ENCODE data around the gene WDR70.
A peak's percentile ranks its signal among the peaks of the same experiment; 100 is the strongest.

Gene WDR70

DNA sequence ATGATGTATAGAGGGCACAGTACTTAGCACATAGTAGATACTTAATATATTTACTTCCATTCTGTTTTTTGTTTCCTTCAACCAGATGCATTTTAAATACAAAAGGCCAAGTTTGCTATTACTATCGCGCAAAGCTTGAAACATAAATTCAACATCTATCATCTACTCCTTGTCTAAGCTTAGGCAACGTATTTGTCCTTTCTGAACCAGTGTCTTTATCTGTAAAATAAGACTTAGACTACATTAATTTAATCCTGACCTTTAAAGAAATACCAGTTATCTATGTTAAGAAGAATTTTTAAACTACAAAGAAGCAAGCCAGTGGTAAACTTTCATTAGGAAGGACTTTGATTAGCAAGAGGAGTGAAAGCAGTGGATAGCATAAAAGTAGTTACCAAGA, 173.0 kb downstream of the WDR70 start:
- in situ Hi-C loops (cut with HindIII; ENCODE audit: low pct_unique_long_range_greater_than_20kb, low sequenced_read_pairs): no loop called here
- DNase-seq (ENCODE audit: low read depth in 1 of 2, low spot score in 1 of 2): no peak
- no peak for TF ChIP-seq JUND (IDR thresholded peaks at IDR 0.05; ENCODE audit: low read depth)

DNA sequence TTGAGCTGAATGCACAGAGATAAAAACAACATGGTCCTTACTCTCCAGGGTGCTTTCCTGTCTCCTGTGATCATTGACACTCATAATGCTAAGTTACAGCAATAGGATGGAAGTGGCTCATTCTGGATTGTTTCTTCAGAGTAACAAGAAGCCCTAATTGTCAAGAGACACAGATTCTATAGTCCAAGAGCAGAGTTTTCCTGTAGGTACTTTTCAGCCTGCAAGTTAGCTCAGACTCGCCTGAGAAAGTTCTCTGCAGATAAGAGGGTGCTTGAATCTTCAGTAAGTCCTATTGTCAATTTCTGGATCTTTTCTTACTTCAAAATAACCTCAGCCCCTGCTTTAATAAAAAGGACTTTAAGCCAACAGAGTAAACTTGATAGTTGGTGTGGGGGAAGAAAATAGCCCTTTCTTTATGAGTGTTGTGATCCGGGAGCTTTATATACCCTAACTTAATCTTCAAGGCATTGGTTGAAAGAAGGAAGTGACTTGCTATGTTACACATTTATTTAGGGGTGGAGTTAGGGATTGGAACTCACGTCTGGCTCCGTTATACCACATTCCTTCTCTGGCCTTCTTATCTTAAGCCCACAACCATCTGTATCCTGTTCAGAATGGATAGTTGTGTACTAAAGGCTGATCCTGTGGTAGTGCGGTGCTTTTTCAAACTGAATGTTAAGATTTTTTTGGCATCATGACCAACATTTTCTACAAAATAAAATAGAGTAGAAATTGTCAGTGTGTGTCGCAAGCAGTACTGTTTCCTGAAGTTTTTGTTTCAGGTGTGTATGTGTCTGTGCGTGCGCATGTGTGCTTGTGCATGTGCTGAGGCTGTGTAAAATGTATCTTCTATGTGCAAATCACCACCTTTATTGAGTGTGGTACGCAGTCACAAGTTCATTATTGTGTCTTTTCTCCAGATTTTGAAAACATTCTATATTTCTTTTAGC, 173.9 kb downstream of the WDR70 start:
- in situ Hi-C loops (cut with HindIII; ENCODE audit: low pct_unique_long_range_greater_than_20kb, low sequenced_read_pairs): no loop called here
- DNase-seq (ENCODE audit: low read depth in 1 of 2, low spot score in 1 of 2): peak in 1 of 2 experiments; percentile 18
- no peak for TF ChIP-seq JUND (IDR thresholded peaks at IDR 0.05; ENCODE audit: low read depth)

DNA sequence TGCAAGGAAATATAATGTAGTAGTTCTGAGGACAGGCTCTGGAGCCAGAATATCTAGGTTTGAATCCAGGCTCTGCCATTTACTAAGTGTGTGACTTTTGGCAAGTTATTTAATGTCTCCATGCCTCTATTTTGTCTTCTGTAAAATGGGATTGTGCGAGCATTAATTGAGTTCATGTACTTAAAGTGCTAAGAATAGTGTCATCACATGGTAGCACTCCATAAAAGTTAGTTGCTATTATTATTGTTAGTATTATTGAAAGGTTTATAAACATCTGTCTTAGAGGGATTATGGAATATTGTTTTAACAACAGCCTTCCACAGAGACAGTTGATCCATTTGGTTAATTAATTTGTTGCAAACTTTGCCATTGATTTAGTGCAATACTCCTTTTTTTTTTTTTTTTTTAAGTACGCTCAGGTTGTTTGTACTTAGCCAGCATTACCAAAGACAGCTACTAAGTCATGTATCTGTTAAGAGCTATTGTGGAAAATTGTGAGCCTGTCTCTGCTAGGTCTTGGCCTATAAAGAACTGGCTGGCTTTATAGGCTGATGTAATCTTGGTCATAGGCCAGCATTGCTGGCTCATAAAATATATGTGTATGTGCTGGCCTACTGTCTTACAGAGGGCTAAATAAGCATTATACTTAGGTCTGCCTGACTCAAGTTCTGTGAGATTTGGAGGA, 174.7 kb downstream of the WDR70 start:
- in situ Hi-C loops (cut with HindIII; ENCODE audit: low pct_unique_long_range_greater_than_20kb, low sequenced_read_pairs): no loop called here
- DNase-seq (ENCODE audit: low read depth in 1 of 2, low spot score in 1 of 2): peak in 1 of 2 experiments; percentile 38

DNA sequence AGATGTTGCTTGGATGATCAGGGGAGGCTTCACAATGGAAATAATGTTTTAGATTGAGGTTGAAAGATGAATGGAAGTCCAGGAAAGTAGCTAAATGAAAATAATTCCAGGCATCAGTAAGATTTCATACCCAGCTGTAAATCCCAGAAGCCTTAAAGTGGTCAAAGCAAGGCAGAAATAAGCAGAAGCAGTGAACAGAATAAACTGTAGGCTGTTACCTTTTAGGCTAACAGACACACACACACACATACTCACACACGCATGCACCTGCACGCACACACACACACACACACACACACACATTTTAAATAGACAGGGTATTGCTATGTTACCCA, 175.3 kb downstream of the WDR70 start:
- TF ChIP-seq JUND (IDR thresholded peaks at IDR 0.05; ENCODE audit: low read depth): no peak
- DNase-seq (ENCODE audit: low read depth in 1 of 2, low spot score in 1 of 2): no peak
- in situ Hi-C loops (cut with HindIII; ENCODE audit: low pct_unique_long_range_greater_than_20kb, low sequenced_read_pairs): no loop called here

More for the DNA sequence above, 174.7 kb downstream of the WDR70 start:
- TF ChIP-seq JUND (IDR thresholded peaks at IDR 0.05; ENCODE audit: low read depth): no peak

DNA sequence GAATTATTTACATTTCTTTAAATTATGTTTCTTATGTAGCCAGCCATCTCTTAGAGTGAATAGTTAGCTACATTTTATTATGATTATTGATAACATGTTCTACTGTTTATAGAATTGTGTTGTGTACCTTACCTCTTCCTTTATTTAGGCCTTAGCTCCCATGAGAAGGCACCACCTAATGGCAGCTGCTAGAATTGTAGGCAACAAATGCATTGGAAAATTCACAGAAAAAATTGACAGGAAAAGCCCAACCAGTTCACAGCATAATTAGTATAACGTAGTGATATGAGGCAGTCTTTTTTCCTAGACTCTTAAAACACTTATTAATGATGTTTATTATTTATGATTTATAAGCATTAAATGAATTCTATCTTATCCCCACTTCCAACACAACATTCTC, 175.8 kb downstream of the WDR70 start:
- TF ChIP-seq JUND (IDR thresholded peaks at IDR 0.05; ENCODE audit: low read depth): no peak
- no peak for DNase-seq (ENCODE audit: low read depth in 1 of 2, low spot score in 1 of 2)
- in situ Hi-C loops (cut with HindIII; ENCODE audit: low pct_unique_long_range_greater_than_20kb, low sequenced_read_pairs): no loop called here

DNA sequence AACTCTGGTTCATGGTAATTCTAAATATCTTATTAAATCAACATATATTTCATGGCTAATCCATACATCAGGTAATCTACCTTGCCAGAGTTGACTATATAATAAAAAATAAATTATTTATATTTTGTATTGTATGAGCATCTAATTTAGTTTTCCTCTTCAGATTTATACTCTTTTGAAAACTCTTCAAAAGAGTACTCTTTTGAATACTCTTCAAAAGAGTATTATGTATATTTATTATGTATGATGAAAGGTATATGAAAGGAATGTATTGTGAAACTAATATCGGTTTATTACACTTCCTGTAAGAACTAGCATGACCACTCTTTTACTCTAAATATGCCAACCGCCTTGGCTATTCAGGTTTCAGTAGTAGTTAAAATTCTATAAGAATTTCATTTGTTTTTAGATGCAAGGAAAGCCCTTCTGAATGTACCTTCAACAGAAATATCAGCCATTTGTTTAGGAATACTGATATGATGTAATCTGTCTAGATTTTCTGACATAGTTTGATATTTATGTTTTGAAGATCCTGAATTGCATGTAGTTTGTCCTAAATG, 178.7 kb downstream of the WDR70 start:
- no peak for TF ChIP-seq JUND (IDR thresholded peaks at IDR 0.05; ENCODE audit: low read depth)
- in situ Hi-C loops (cut with HindIII; ENCODE audit: low pct_unique_long_range_greater_than_20kb, low sequenced_read_pairs): no loop called here
- no peak for DNase-seq (ENCODE audit: low read depth in 1 of 2, low spot score in 1 of 2)

DNA sequence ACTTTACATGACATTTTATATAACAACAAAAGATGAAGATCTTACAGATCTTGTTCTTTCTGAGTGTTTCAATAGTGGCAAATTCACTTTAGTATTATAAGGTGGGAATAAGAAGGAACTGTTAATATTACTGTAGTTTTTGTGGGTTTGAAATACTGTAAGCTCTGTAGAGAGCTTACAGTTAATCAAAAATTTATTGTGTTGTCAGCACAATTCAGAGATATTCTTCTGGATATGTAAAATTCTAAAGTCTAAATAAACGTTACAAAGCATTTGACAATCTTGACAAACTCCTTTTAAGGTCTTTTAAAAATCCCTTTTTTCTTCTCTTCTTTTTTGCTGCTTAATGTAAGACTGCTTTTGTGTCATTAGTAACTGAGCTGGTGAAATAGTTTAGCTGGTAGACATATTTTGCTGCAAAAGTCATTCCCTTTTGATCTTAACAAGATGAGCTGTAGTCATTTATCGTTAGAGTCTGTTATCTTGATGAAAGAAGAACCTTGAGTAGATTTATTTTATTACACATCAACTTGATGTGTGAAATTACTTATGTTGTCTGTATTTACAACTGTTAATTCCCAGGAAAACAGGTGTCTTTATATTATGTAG, 186.0 kb downstream of the WDR70 start:
- in situ Hi-C loops (cut with HindIII; ENCODE audit: low pct_unique_long_range_greater_than_20kb, low sequenced_read_pairs): no loop called here
- no peak for DNase-seq (ENCODE audit: low read depth in 1 of 2, low spot score in 1 of 2)

DNA sequence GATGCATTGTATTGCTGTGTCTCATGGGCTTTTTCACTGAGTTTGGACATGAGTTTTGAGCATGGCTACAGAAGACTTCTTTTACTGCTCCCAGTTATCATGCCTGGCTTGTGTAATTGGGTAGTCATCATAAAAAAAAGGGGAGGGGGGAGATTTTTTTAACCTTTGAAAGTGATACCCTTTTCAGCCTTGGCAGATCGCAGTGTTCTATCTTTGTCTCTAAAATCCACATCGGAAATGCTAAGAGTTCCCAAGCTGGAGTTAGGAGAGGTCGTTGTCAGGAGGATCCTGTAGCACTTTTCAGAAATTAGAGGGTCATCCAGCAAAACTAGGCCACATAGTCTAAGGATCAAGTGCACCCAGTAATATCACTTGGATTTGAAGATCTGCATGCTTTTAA, 188.4 kb downstream of the WDR70 start:
- in situ Hi-C loops (cut with HindIII; ENCODE audit: low pct_unique_long_range_greater_than_20kb, low sequenced_read_pairs): no loop called here
- no peak for DNase-seq (ENCODE audit: low read depth in 1 of 2, low spot score in 1 of 2)
- no peak for TF ChIP-seq JUND (IDR thresholded peaks at IDR 0.05; ENCODE audit: low read depth)

More for the DNA sequence above, 186.0 kb downstream of the WDR70 start:
- no peak for TF ChIP-seq JUND (IDR thresholded peaks at IDR 0.05; ENCODE audit: low read depth)

DNA sequence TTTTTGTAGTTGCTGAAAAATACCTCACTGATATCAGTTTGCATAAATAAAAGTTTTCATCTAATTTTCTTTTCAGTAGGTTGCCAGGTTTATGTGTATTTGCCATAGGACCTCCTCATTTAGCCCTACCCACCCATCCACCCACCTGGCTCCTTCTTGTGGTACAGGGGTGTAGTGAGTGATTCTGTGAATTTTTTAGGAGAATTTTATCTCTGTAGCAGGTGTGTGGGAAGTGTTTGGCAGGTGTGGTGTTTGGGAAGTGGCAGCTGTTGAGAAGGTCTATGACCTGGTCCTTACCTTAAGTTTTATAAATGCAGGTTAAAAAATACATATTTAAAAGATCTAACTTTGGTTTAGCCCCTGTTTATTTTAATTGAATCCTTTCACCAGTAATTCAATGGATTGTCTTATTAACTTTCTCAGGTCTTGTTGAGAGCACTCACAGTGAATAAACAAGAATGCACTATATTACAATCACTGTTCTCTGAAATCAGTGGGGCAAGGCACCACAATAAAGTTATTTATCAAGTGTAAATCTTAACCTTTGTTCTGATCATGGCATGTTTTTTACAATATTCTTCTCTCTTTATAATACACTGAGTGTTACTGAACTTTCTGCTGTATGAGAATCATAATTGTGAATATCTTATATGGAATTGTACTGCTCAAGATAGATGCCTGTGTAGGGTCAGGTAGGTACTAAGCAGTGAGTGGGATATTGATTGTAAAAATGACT, 189.1 kb downstream of the WDR70 start:
- DNase-seq (ENCODE audit: low read depth in 1 of 2, low spot score in 1 of 2): no peak
- in situ Hi-C loops (cut with HindIII; ENCODE audit: low pct_unique_long_range_greater_than_20kb, low sequenced_read_pairs): no loop called here
- no peak for TF ChIP-seq JUND (IDR thresholded peaks at IDR 0.05; ENCODE audit: low read depth)

DNA sequence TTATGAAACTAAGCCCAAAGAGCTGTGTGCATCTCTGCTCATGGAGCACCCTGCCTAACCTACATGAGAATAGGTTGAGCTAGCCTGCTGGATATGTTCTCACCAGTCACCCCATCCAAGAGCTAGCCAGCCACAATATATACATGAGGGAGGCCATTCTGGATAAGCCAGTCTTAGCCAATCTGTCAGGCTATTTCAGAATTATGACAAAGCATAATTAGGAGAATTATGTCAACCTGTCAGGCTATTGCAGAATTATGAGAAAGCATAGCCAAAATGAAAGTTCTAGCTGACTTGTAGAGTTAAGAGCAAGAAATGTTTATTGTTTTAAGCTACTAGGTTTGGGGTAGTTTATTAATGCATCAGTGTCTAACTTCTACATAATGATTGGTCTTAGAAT, 189.8 kb downstream of the WDR70 start:
- TF ChIP-seq JUND (IDR thresholded peaks at IDR 0.05; ENCODE audit: low read depth): no peak
- DNase-seq (ENCODE audit: low read depth in 1 of 2, low spot score in 1 of 2): no peak
- in situ Hi-C loops (cut with HindIII; ENCODE audit: low pct_unique_long_range_greater_than_20kb, low sequenced_read_pairs): no loop called here

DNA sequence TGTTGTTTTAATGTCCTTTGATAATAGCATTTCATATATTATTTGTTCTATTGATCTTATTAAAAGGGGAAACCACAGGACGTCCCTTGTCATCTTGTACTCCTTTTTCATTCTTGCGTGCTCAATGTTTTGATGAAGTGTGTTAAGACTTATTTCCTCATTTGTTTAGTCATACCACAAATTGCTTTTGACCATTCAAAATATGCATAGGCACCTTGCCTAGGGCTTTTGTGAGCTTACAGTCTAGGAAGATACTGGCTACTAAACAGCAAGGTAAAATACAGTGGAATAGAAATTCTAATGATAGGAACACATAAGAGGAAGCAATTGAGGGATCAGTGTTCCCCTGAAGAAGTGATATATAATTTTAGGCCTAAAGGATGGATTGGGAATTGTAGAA, 190.3 kb downstream of the WDR70 start:
- DNase-seq (ENCODE audit: low read depth in 1 of 2, low spot score in 1 of 2): peak in 1 of 2 experiments; percentile 57
- TF ChIP-seq JUND (IDR thresholded peaks at IDR 0.05; ENCODE audit: low read depth): no peak; the same call in 1 of the 2 replicates
- in situ Hi-C loops (cut with HindIII; ENCODE audit: low pct_unique_long_range_greater_than_20kb, low sequenced_read_pairs): no loop called here

DNA sequence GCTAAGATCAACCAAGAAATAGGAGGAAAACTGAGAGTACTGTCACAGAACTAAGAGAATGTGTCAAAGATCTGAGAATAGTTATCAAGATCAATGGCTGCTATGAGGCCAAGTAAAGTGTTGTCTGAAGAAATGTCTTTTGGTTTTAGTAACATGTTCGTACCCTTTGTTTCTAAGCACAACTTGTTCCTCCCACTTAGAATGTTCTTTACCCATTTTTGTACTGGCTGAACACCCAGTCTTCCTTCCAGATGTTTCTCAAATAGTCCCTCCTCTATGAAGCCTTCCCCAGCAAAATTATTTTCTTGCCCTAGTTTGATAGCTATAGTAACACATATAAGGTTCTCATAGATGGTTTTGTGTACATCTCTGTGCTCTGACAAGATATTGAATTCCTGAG, 191.5 kb downstream of the WDR70 start:
- no peak for TF ChIP-seq JUND (IDR thresholded peaks at IDR 0.05; ENCODE audit: low read depth)
- in situ Hi-C loops (cut with HindIII; ENCODE audit: low pct_unique_long_range_greater_than_20kb, low sequenced_read_pairs): no loop called here
- no peak for DNase-seq (ENCODE audit: low read depth in 1 of 2, low spot score in 1 of 2)
